ENCODE measurements around the gene TRUB2. TPM values are rescaled to one million over a fixed set of nuclear protein-coding genes. Genes with fewer than 3 reads are reported as not detected.

TRUB2 gene
- total and polyA plus RNA-seq, 3 experiments from 2014 or later, result 23.6 to 50.4 (median 48.8) TPM

DNA sequence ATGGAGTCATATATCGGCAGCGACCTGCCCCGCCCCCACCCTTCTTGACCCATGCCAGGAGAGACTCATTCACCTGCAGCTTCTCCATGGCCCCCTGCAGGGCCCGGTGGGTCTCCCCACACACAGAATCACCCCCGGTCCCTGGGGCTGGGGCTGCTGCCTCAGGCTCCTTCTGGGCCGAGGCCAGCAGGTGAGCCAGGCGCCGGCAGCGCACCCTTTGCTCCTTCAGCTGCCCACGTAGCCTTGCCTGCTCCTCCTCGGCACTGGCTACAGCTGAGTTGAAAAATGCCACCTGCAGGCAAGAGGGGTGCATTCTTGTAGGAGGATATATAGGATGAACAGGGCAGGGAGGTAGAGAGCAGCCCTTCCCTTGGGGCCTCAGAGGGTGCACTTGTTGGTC, 64.3 kb downstream of the TRUB2 start:
- Histone ChIP-seq H3K4me1 (ENCODE audit: insufficient read depth, low read length) (no peaks in the 10 kb centered on the region), H3K27ac (ENCODE audit: low read depth, low read length) (no peak overlapping the region), H3K27me3 (ENCODE audit: insufficient read depth, low read length, poor library complexity, severe bottlenecking) (no peaks in the 10 kb centered on the region), H3K9me3 (ENCODE audit: low read length) (no peaks in the 10 kb centered on the region), H3K36me3 (ENCODE audit: insufficient read depth, low read length) (peaks cover 18% of the 10 kb centered on the region), H3K4me3 (ENCODE audit: low read length) (no peak overlapping the region)
- Mint-ChIP-seq H3K27ac (no peak overlapping the region), H3K27me3 (peaks cover 0 to 1% of the 10 kb centered on the region in 2 donors), H3K4me3 (peak overlapping the region in 1 of 7 donors; percentile 77), H3K9me3 (no peaks in the 10 kb centered on the region), H3K36me3 (peaks cover 20 to 57% (median 22%) of the 10 kb centered on the region in 3 donors), H3K4me1 (no peaks in the 10 kb centered on the region)
- DNase-seq, result no peak
- ChIA-PET CTCF (no interaction called here), POLR2A (interaction anchor here (0.6 kb wide), 1 partner anchor 528 kb away, joined by 3 read pairs; no protein-coding TSS in a partner anchor)

DNA sequence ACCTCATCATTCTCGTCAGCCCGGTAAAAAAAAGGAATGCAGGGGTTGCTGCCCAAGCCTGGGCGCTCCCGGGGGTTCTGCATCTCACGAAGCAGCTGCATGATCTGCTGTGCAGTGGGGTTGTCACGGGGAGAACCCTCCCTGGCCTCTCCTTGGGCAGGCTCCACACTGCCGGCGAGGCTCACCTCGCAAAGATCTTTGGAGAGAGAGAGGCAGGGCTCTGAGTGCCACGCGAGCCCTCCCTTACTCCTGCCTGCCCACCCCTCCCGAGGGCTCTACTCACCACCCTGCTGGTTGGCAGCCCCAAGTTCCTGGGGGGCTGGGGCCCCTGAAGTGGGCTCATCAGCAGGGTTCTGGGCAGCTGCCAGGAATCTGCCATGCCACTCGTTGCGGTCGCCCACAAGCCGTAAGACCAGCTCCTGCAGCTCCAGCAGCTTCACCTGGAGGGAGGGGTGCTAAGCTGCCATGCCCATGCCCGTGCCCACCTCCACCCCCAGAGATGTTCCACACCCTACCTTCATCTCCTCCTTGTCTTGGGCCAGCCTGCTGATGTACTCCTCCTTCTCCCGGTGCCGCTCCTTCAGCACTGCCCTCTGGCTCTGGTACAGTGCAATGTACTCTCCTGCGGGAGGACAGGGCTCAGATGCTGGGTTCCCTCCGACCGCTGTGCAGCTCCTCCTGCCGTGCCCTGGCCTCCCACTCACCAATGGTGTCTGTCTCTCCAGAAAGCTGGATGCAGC, 65.0 kb downstream of the TRUB2 start:
- Mint-ChIP-seq H3K36me3 (peaks cover 15 to 50% (median 15%) of the 10 kb centered on the region in 3 donors), H3K27ac (no peak overlapping the region), H3K27me3 (peaks cover 0 to 1% of the 10 kb centered on the region in 2 donors), H3K4me1 (no peaks in the 10 kb centered on the region), H3K9me3 (no peaks in the 10 kb centered on the region), H3K4me3 (peak overlapping the region in 1 of 7 donors; percentile 77)
- H3K27ac ChIP-seq (ENCODE audit: low read depth, low read length), result no peak overlapping the region
- peaks cover 18% of the 10 kb centered on the region for H3K36me3 ChIP-seq (ENCODE audit: insufficient read depth, low read length)
- DNase-seq, result no peak
- H3K4me1 ChIP-seq (ENCODE audit: insufficient read depth, low read length), result no peaks in the 10 kb centered on the region
- H3K4me3 ChIP-seq (ENCODE audit: low read length), result no peak overlapping the region
- H3K9me3 ChIP-seq (ENCODE audit: low read length), result no peaks in the 10 kb centered on the region
- CTCF ChIA-PET, result no interaction called here
- H3K27me3 ChIP-seq (ENCODE audit: insufficient read depth, low read length, poor library complexity, severe bottlenecking), result no peaks in the 10 kb centered on the region
- POLR2A ChIA-PET, result interaction anchor here (0.6 kb wide), 1 partner anchor 528 kb away, joined by 3 read pairs; no protein-coding TSS in a partner anchor

Other genes starting within 250 kb of the TRUB2 start
- gene PTGES2, start 194.7 kb downstream of the TRUB2 start, total RNA-seq, result 10 to 100 TPM; 67.0 to 68.3 TPM
- gene PTGES2, start 194.7 kb downstream of the TRUB2 start, polyA plus RNA-seq, result 51.7 TPM
- not detected for gene LCN2, start 173.0 kb downstream of the TRUB2 start, total RNA-seq
- not detected for gene LCN2, start 173.0 kb downstream of the TRUB2 start, polyA plus RNA-seq
- gene BBLN, start 162.2 kb downstream of the TRUB2 start, total RNA-seq, result 10 to 100 TPM; 75.5 to 78.4 TPM
- gene BBLN, start 162.2 kb downstream of the TRUB2 start, polyA plus RNA-seq, result 137 TPM
- gene CIZ1, start 130.9 kb downstream of the TRUB2 start, total RNA-seq, result 100 to 1,000 TPM; 114 to 125 TPM
- gene CIZ1, start 130.9 kb downstream of the TRUB2 start, polyA plus RNA-seq, result 35.2 TPM
- gene DNM1, start 119.1 kb downstream of the TRUB2 start, total RNA-seq, result under 1 TPM; 0.26 to 0.66 TPM
- gene DNM1, start 119.1 kb downstream of the TRUB2 start, polyA plus RNA-seq, result 0.18 TPM
- 10 to 100 TPM; 35.4 to 35.5 TPM for gene GOLGA2, start 46.4 kb downstream of the TRUB2 start, total RNA-seq
- gene GOLGA2, start 46.4 kb downstream of the TRUB2 start, polyA plus RNA-seq, result 8.8 TPM
- 10 to 100 TPM; 18.1 to 20.9 TPM for gene SWI5, start 46.2 kb downstream of the TRUB2 start, total RNA-seq
- gene SWI5, start 46.2 kb downstream of the TRUB2 start, polyA plus RNA-seq, result 27.8 TPM
- 10 to 100 TPM; 51.1 to 56.9 TPM for gene COQ4, start 392 bp upstream of the TRUB2 start, total RNA-seq
- 36.9 TPM for gene COQ4, start 392 bp upstream of the TRUB2 start, polyA plus RNA-seq
- 10 to 100 TPM; 41.2 to 46.0 TPM for gene SLC27A4, start 18.1 kb upstream of the TRUB2 start, total RNA-seq
- 11.2 TPM for gene SLC27A4, start 18.1 kb upstream of the TRUB2 start, polyA plus RNA-seq
- 100 to 1,000 TPM; 100 to 108 TPM for gene URM1, start 48.9 kb upstream of the TRUB2 start, total RNA-seq
- gene URM1, start 48.9 kb upstream of the TRUB2 start, polyA plus RNA-seq, result 56.3 TPM
- 1 to 10 TPM; 1.9 to 2.6 TPM for gene CERCAM, start 98.4 kb upstream of the TRUB2 start, total RNA-seq
- 1.1 TPM for gene CERCAM, start 98.4 kb upstream of the TRUB2 start, polyA plus RNA-seq
- gene ODF2, start 133.6 kb upstream of the TRUB2 start, total RNA-seq, result 10 to 100 TPM; 64.2 to 65.0 TPM
- gene ODF2, start 133.6 kb upstream of the TRUB2 start, polyA plus RNA-seq, result 31.4 TPM
- gene GLE1, start 182.3 kb upstream of the TRUB2 start, total RNA-seq, result 10 to 100 TPM; 48.7 to 51.9 TPM
- gene GLE1, start 182.3 kb upstream of the TRUB2 start, polyA plus RNA-seq, result 35.1 TPM
- gene SPTAN1, start 230.1 kb upstream of the TRUB2 start, total RNA-seq, result 100 to 1,000 TPM; 195 to 203 TPM
- gene SPTAN1, start 230.1 kb upstream of the TRUB2 start, polyA plus RNA-seq, result 132 TPM

Measured in CD8-positive, alpha-beta memory T cell (primary cell).